NCI-H2171 treated with DMSO at 0.1 percent for 48 hours (cell line): ENCODE results near the gene ZHX3.
"Not testable (repeated sequence)": the region's sequence is repeated elsewhere in the genome, so short reads cannot be mapped to it uniquely, and the experiment has no call there.

Source experiments
- DNase-seq: peaks from one replicate; lab custom pipeline; 2025; lab: John Stamatoyannopoulos, UW

Gene ZHX3

GRCh38 chr20:41334036-41334435 lies 16.5 kb upstream of the ZHX3 start:
- DNase-seq: no peak

GRCh38 chr20:41331731-41332130 lies 14.2 kb upstream of the ZHX3 start:
- DNase-seq: no peak

- DNase-seq: no peak
Observed at GRCh38 chr20:41330941-41331340, 13.4 kb upstream of the ZHX3 start.

GRCh38 chr20:41330343-41330720 lies 12.8 kb upstream of the ZHX3 start:
- DNase-seq: no peak

- no peak for DNase-seq
Observed at GRCh38 chr20:41329435-41330342, 12.2 kb upstream of the ZHX3 start.

- DNase-seq: no peak
Observed at GRCh38 chr20:41327178-41327577, 9.6 kb upstream of the ZHX3 start.

- no peak for DNase-seq
Observed at GRCh38 chr20:41320976-41321375, 3.4 kb upstream of the ZHX3 start.

GRCh38 chr20:41320441-41320840 lies 2.9 kb upstream of the ZHX3 start:
- no peak for DNase-seq

GRCh38 chr20:41318271-41318649 lies 729 bp upstream of the ZHX3 start:
- DNase-seq: peak; percentile 50

- DNase-seq: peak; percentile 74
Observed at GRCh38 chr20:41316602-41317545, 657 bp downstream of the ZHX3 start.

- DNase-seq: no peak
Observed at GRCh38 chr20:41316051-41316450, 1.5 kb downstream of the ZHX3 start.

GRCh38 chr20:41314386-41314785 lies 3.1 kb downstream of the ZHX3 start:
- DNase-seq: no peak

GRCh38 chr20:41312009-41312408 lies 5.5 kb downstream of the ZHX3 start:
- not testable (repeated sequence) for DNase-seq

GRCh38 chr20:41309817-41310216 lies 7.7 kb downstream of the ZHX3 start:
- no peak for DNase-seq

GRCh38 chr20:41308726-41309413 lies 8.7 kb downstream of the ZHX3 start:
- DNase-seq: no peak

GRCh38 chr20:41308290-41308711 lies 9.2 kb downstream of the ZHX3 start:
- DNase-seq: no peak

- DNase-seq: no peak
Observed at GRCh38 chr20:41307021-41307420, 10.5 kb downstream of the ZHX3 start.

- no peak for DNase-seq
Observed at GRCh38 chr20:41306061-41306727, 11.3 kb downstream of the ZHX3 start.

GRCh38 chr20:41304424-41305079 lies 13.0 kb downstream of the ZHX3 start:
- no peak for DNase-seq

GRCh38 chr20:41304002-41304401 lies 13.5 kb downstream of the ZHX3 start:
- no peak for DNase-seq

GRCh38 chr20:41300886-41301285 lies 16.6 kb downstream of the ZHX3 start:
- DNase-seq: no peak
